ENCODE data around the gene PCDH18. TPM values are rescaled to one million over a fixed set of nuclear protein-coding genes. Genes with fewer than 3 reads are reported as not detected.
"Not testable (repeated sequence)": the region's sequence is repeated elsewhere in the genome, so short reads cannot be mapped to it uniquely, and the experiment has no call there.

The PCDH18 gene
- total RNA-seq, 1 donor from 2014 or later = 7.4 TPM

GRCh38 chr4:137495578-137495977 is 36.7 kb downstream of the PCDH18 start:
- H3K9me3 Mint-ChIP-seq (ENCODE audit: unreplicated experiment) = peaks cover 2% of the 10 kb centered on the region
- H3K27me3 Mint-ChIP-seq (ENCODE audit: unreplicated experiment) = no peaks in the 10 kb centered on the region
- no peak for TF ChIP-seq CTCF (IDR thresholded peaks at IDR 0.05; ENCODE audit: partially characterized antibody, unreplicated experiment)
- H3K4me3 Mint-ChIP-seq (ENCODE audit: unreplicated experiment) = no peak overlapping the region
- DNase-seq = no peak
- H3K4me1 Mint-ChIP-seq (ENCODE audit: low read depth, unreplicated experiment) = peaks cover under 1% of the 10 kb centered on the region
- no peaks in the 10 kb centered on the region for H3K36me3 Mint-ChIP-seq (ENCODE audit: unreplicated experiment)
- H3K27ac Mint-ChIP-seq (ENCODE audit: unreplicated experiment) = no peak overlapping the region

- not testable (repeated sequence) for H3K9me3 Mint-ChIP-seq (ENCODE audit: unreplicated experiment); DNase-seq; H3K4me1 Mint-ChIP-seq (ENCODE audit: low read depth, unreplicated experiment); H3K27ac Mint-ChIP-seq (ENCODE audit: unreplicated experiment); H3K4me3 Mint-ChIP-seq (ENCODE audit: unreplicated experiment); H3K36me3 Mint-ChIP-seq (ENCODE audit: unreplicated experiment); H3K27me3 Mint-ChIP-seq (ENCODE audit: unreplicated experiment)
Observed at GRCh38 chr4:137483313-137483959, 48.9 kb downstream of the PCDH18 start.

- H3K36me3 Mint-ChIP-seq (ENCODE audit: unreplicated experiment); H3K27me3 Mint-ChIP-seq (ENCODE audit: unreplicated experiment); H3K4me1 Mint-ChIP-seq (ENCODE audit: low read depth, unreplicated experiment); H3K27ac Mint-ChIP-seq (ENCODE audit: unreplicated experiment); DNase-seq; H3K9me3 Mint-ChIP-seq (ENCODE audit: unreplicated experiment); H3K4me3 Mint-ChIP-seq (ENCODE audit: unreplicated experiment): not testable (repeated sequence)
Observed at GRCh38 chr4:137479657-137480056, 52.6 kb downstream of the PCDH18 start.

- H3K4me1 Mint-ChIP-seq (ENCODE audit: low read depth, unreplicated experiment) = no peaks in the 10 kb centered on the region
- no peak for DNase-seq
- no peak for TF ChIP-seq CTCF (IDR thresholded peaks at IDR 0.05; ENCODE audit: partially characterized antibody, unreplicated experiment)
Observed at GRCh38 chr4:137476345-137476744, 55.9 kb downstream of the PCDH18 start.

GRCh38 chr4:137474711-137475301 is 57.5 kb downstream of the PCDH18 start:
- Mint-ChIP-seq H3K4me1 (ENCODE audit: low read depth, unreplicated experiment) (no peaks in the 10 kb centered on the region), H3K36me3 (ENCODE audit: unreplicated experiment) (peaks cover 8% of the 10 kb centered on the region), H3K27me3 (ENCODE audit: unreplicated experiment) (no peaks in the 10 kb centered on the region), H3K9me3 (ENCODE audit: unreplicated experiment) (no peaks in the 10 kb centered on the region), H3K4me3 (ENCODE audit: unreplicated experiment) (no peak overlapping the region), H3K27ac (ENCODE audit: unreplicated experiment) (no peak overlapping the region)
- DNase-seq = no peak
- no peak for TF ChIP-seq CTCF (IDR thresholded peaks at IDR 0.05; ENCODE audit: partially characterized antibody, unreplicated experiment)

More at GRCh38 chr4:137476345-137476744, 55.9 kb downstream of the PCDH18 start:
- Mint-ChIP-seq H3K4me3 (ENCODE audit: unreplicated experiment) (no peak overlapping the region), H3K9me3 (ENCODE audit: unreplicated experiment) (no peaks in the 10 kb centered on the region), H3K27ac (ENCODE audit: unreplicated experiment) (no peak overlapping the region), H3K27me3 (ENCODE audit: unreplicated experiment) (no peaks in the 10 kb centered on the region), H3K36me3 (ENCODE audit: unreplicated experiment) (peaks cover 8% of the 10 kb centered on the region)

GRCh38 chr4:137471895-137472294 is 60.4 kb downstream of the PCDH18 start:
- H3K4me3 Mint-ChIP-seq (ENCODE audit: unreplicated experiment) = no peak overlapping the region
- peaks cover 2% of the 10 kb centered on the region for H3K9me3 Mint-ChIP-seq (ENCODE audit: unreplicated experiment)
- DNase-seq = no peak
- no peak overlapping the region for H3K27ac Mint-ChIP-seq (ENCODE audit: unreplicated experiment)
- H3K36me3 Mint-ChIP-seq (ENCODE audit: unreplicated experiment) = no peaks in the 10 kb centered on the region
- H3K27me3 Mint-ChIP-seq (ENCODE audit: unreplicated experiment) = peaks cover 2% of the 10 kb centered on the region
- H3K4me1 Mint-ChIP-seq (ENCODE audit: low read depth, unreplicated experiment) = no peaks in the 10 kb centered on the region
- no peak for TF ChIP-seq CTCF (IDR thresholded peaks at IDR 0.05; ENCODE audit: partially characterized antibody, unreplicated experiment)
